Muscle of leg (tissue), 11 donors: ENCODE data around the gene TAF4. TPM values are rescaled to one million over a fixed set of nuclear protein-coding genes. Genes with fewer than 3 reads are reported as not detected.
"Not testable (repeated sequence)": the region's sequence is repeated elsewhere in the genome, so short reads cannot be mapped to it uniquely, and the experiment has no call there.

Experiments
- DNase-seq: peaks from one replicate; pipeline ENCODE4 v3.0.0; 2013
- H3K27ac ChIP-seq: one replicate; pipeline ENCODE4 v1.5.1; 2013; ENCODE audit warnings: mild to moderate bottlenecking, low read length, control low read depth
- H3K27me3 ChIP-seq: one replicate; pipeline ENCODE4 v1.6.1; 2013; ENCODE audit warnings: low read length; ENCODE audit not compliant: control insufficient read depth, insufficient read depth
- H3K36me3 ChIP-seq: one replicate; pipeline ENCODE4 v1.6.1; 2013; ENCODE audit warnings: low read length; ENCODE audit not compliant: control insufficient read depth, insufficient read depth
- H3K4me1 ChIP-seq: one replicate; pipeline ENCODE4 v1.6.1; 2013; ENCODE audit warnings: low read length; ENCODE audit not compliant: control insufficient read depth, insufficient read depth
- H3K4me3 ChIP-seq: one replicate; pipeline ENCODE4 v1.5.1; 2013; ENCODE audit warnings: low read length, control low read depth
- H3K9me3 ChIP-seq: replicated peaks from 2 replicates; pipeline ENCODE4 v1.6.1; 2013; ENCODE audit warnings: low read depth, low read length; ENCODE audit not compliant: control insufficient read depth
- WGBS: methylation state at CpG from one replicate; pipeline ENCODE4 v1.1.5; 2013; ENCODE audit warnings: missing lambda C conversion rate; ENCODE audit not compliant: insufficient coverage; 5-methylcytosine and 5-hydroxymethylcytosine counted together
- polyA plus RNA-seq, 8 donors: library from polyadenylated mRNA; unstranded; fragments of 120-200 nt; gene quantifications; one replicate each; pipeline versions ENCODE4 v1.2.1 to v1.2.3, GENCODE V29; 2013; ENCODE audit warnings: inconsistent platforms in 1 of 8, low replicate concordance in 1 of 8; ENCODE audit not compliant: insufficient read length in 8 of 8, insufficient read depth in 1 of 8
- total RNA-seq: library from RNA; stranded (reverse); fragments of 120-200 nt; gene quantifications from one replicate; pipeline ENCODE4 v1.2.4, GENCODE V29; 2013

Gene TAF4
- total and polyA plus RNA-seq, 9 donors = 5.1 to 21.5 (median 11.7) TPM

DNA sequence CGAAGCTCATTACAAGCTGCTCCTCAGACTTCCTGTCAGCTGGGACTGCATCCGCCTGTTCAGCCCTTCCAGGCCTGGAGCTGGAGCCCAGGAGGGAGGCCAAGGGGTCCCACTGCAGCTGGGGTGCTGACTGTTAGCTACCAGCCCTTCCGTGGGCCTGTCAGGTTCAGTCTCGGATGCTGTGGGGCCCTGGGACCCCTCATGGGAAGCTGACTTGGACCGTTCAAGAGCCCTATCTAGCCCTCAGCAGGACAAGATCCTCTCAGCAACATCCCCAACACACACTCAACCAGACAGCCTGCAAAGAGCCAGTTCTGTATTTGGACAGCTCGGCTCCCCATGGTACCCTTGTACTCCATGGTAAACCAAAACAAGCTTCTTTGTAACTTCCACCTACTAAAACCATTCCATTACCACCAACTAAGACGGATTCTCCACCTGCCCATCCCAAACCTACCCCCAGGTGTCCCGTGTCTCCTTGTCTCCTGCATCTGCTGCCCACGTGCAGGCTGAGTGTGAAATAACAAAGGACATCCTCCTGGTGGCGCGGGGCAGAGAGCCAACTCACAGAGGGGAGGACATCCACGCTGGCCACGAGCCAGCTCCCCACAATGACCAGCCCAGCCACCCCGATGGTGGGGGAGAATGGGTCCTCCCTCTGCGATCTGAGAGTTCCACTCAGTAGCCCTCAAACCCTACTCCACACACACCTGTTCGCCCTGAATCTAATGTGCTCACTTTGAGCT is 111.2 kb downstream of the TAF4 start:
- Histone ChIP-seq H3K9me3 (no peaks in the 10 kb centered on the region), H3K27ac (no peak overlapping the region), H3K36me3 (no peaks in the 10 kb centered on the region), H3K27me3 (peaks cover 2% of the 10 kb centered on the region), H3K4me3 (no peak overlapping the region), H3K4me1 (no peaks in the 10 kb centered on the region)
- 78% methylated on average over 13 of the region's 16 CpGs for WGBS
- DNase-seq = no peak

DNA sequence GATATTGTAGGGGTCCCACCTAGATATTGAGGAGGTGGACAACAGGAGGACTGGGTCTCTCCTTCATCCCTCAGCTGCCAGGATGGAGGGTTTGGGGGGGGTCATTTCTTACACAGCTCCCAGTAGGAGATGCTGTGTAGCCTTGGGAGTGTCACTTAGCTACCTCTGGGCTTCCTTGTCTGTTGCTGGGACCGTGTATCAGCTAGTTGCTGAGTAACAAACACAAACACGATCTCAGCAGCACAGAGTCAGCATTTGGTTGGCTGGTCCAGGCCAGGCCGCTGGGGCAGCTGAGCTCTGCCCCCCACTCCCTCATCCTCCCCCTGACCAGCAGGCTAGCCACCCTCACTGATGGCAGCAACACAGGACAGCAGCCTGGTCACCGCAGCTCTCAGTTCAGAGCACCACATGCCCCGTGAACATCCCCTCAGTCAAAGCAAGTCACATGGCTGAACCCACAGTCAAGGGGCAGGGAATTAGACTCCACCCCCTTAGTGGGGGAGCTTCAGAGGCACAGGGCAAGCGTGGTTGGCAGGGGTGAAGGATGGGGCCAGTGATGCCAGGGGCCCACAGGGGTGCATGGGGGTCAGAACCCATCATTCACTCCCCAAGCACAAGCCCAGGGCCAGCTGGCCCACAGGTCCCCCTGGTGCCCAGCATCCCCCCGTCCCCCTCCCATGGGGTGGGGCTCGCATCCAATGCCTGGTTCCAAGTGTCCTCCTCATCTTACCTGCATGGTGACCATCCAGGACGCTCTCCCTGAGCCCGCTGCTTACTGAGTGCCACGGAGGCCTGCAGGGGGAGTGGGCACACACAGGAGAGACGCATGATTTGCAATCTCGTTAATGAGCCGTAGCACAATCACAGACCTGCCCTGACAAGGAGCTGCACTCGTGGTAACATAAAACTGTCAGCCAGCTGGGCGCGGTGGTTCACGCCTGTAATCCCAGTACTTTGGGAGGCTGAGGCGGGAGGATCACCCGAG is 112.4 kb downstream of the TAF4 start:
- Histone ChIP-seq H3K4me1 (no peaks in the 10 kb centered on the region), H3K27me3 (peaks cover 2% of the 10 kb centered on the region), H3K4me3 (no peak overlapping the region), H3K9me3 (no peaks in the 10 kb centered on the region), H3K27ac (no peak overlapping the region), H3K36me3 (no peaks in the 10 kb centered on the region)
- WGBS = 75% methylated on average over 16 of the region's 20 CpGs
- DNase-seq = no peak

DNA sequence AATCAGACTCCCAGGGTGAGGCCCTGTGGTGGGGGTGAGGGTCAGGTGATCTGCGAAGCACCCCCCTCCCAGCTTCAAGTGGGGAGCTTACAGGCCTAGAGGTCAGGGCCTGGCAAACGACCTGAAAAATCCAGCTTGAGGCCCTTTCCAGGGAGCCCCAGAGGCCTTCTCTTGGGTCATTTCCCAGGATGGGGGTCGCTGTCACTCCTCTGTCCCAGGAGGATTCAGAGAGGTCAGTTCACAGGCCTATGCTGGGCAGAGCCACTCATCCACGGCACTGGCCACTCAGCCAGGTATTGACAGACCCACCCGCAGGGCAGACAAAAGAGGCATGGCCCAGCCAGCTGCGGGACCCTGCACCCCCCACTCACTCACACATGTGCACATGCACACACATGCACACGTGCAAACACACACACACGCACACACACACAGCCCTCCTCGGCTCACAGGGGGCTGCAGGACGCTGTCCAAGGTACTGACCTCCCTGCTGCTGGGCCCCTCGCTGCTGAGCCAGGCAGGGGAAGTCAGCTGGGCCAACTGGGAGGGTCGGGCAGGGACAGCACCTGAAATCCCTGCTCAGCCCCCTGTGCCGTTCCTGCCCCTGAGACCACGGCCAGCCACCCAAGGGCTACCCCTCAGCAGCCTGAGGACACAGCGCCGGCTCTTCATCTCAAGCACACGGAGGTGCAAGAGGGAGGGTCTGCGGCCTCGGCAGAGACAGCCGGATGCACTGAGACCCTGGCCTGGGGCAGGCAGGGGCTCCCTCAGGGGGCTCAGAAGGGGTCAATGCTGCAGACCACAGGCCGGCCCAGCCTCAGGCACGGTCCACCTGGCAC is 113.8 kb downstream of the TAF4 start:
- Histone ChIP-seq H3K27me3 (peaks cover 2% of the 10 kb centered on the region), H3K4me3 (no peak overlapping the region), H3K9me3 (no peaks in the 10 kb centered on the region), H3K36me3 (no peaks in the 10 kb centered on the region), H3K27ac (no peak overlapping the region), H3K4me1 (no peaks in the 10 kb centered on the region)
- WGBS = 19% methylated on average over 19 of the region's 22 CpGs
- peak; percentile 73 for DNase-seq

DNA sequence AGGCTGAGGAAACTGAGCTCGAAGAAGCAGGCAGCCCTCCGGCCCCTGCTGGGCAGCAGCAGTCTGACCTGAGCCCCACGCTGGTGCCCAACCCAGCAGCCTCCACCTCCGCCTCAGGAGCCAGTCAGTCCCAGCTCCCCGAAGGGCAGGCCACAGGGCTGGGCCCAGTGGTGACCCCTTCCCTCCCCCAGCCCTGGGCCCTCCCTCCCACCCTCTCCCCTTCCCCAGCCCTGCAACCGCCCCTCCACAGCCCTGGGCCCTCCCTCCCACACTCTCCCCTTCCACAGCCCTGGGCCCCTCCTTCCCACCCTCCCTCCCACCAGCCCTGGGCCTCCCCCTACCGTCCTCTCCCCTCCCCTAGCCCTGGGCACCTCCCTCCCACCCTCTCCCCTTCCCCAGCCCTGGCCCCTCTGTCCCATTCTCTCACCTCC is 115.0 kb downstream of the TAF4 start:
- Histone ChIP-seq H3K9me3 (no peaks in the 10 kb centered on the region), H3K4me1 (no peaks in the 10 kb centered on the region), H3K4me3 (no peak overlapping the region), H3K36me3 (no peaks in the 10 kb centered on the region), H3K27ac (no peak overlapping the region), H3K27me3 (peaks cover 2% of the 10 kb centered on the region)
- 43% methylated on average over 5 of the region's 7 CpGs for WGBS
- DNase-seq = no peak

DNA sequence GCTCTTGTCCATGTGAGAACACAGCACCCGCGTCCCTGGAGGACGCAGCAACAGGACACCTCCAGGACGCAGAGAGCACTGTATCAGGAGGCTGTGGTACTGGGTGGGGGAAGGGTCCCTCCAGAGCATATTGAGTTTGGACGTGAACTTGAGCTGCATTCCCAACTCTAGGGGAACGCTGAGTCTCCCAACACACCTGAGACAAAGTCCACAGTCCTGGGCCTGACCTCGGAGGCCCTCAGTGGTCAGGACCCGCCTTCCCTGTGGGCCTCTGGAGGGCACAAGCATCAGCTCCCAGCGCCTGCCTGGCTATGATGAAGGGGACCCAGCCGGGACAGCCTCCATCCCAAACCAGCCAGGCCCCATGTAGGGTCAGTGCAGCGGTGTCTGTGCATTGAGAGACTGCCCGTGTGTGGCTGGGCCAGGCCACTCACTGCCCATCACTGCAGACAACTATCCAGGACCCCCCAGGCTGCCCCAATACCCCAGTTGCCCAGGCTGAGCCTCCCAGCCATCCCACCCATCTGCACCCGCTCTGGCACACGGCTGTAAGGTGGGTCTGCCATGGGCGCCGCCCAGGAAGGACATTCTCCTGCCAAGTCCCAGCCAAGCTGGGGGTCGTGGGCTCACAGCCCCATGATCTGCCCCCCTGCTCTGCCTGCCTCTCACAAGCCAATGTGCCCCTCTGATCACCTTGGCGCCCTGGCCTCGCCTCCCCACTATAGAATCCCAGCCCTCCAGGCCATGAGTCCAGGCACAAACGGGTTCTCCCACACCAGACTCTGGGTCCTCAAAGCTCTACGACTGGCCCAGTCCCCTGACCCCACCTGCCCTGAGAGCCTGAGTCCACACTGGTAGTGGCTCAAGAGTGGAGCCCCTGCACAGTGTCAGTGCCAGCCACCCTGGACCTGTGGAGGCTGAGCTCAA is 115.7 kb downstream of the TAF4 start:
- Histone ChIP-seq H3K27me3 (peaks cover 2% of the 10 kb centered on the region), H3K4me3 (no peak overlapping the region), H3K36me3 (no peaks in the 10 kb centered on the region), H3K4me1 (no peaks in the 10 kb centered on the region), H3K27ac (no peak overlapping the region), H3K9me3 (no peaks in the 10 kb centered on the region)
- DNase-seq = no peak
- 75% methylated on average over 17 of the region's 21 CpGs for WGBS

DNA sequence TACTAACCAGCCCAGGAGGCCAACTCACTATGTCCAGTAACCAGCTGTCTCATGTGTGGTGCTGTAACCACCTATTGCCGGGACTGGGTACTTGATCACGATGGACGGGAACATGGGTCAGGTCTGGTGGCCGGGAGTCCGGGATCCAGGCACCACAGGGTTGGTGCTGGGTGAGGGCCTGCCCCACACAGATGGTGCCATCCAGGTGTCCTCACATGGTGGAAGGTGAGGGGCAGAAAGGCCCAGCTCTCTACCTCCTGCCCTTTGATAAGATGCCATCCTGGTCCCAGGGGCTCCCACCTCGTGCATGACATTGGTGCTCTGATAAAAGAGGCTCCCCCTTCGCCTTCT is 116.3 kb downstream of the TAF4 start:
- Histone ChIP-seq H3K36me3 (no peaks in the 10 kb centered on the region), H3K27ac (no peak overlapping the region), H3K4me1 (no peaks in the 10 kb centered on the region), H3K4me3 (no peak overlapping the region), H3K9me3 (no peaks in the 10 kb centered on the region), H3K27me3 (peaks cover 2% of the 10 kb centered on the region)
- WGBS = 75% methylated on average over 2 of the region's 7 CpGs
- DNase-seq = no peak

DNA sequence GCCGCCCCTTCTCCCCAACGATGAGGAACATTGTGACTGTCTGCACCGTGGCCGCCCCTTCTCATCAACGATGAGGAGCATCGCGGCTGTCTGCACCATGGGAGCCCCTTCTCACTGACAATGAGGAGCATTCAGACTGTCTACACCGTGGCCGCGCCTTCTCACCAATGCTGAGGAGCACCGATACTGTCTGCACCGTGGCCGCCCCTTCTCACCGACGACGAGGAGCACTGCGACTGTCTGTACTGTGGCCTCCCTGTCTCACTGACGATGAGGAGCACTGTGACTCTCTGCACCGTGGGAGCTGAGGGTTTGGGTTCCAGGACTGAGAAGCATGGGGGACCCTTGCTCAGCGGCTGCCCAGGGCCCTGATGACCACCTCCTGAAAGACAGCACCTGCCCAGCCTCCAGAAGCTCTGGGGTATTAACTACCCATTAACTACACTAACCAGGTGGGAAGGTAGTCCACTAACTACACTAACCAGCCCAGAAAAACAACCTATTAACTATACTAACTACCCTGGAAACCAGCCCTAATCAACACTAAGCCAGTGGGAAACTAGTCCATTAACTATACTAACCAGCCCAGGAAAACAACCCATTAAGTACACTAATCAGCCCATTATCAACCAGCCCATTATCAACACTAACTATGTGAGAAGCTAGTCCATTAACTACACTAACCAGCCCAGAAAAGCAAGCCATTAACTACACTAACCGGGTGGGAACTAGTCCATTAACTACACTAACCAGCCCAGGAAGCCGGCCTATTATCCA is 116.9 kb downstream of the TAF4 start:
- no peak overlapping the region for H3K4me3 ChIP-seq
- H3K36me3 ChIP-seq = no peaks in the 10 kb centered on the region
- DNase-seq = no peak
- H3K4me1 ChIP-seq = no peaks in the 10 kb centered on the region
- H3K27ac ChIP-seq = no peak overlapping the region
- H3K9me3 ChIP-seq = no peaks in the 10 kb centered on the region
- no peaks in the 10 kb centered on the region for H3K27me3 ChIP-seq
- WGBS = 89% methylated on average over 17 of the region's 22 CpGs

DNA sequence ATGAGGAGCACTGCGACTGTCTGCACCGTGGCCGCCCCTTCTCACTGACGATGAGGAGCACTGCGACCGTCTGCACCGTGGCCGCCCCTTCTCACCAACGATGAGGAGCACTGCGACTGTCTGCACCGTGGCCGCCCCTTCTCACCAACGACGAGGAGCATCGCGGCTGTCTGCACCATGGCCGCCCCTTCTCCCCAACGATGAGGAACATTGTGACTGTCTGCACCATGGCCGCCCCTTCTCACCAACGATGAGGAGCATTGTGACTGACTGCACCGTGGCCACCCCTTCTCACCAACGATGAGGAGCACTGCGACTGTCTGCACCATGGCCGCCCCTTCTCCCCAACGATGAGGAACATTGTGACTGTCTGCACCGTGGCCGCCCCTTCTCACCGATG is 117.6 kb downstream of the TAF4 start:
- H3K27me3 ChIP-seq, H3K36me3 ChIP-seq, H3K9me3 ChIP-seq, H3K4me1 ChIP-seq, H3K27ac ChIP-seq, H3K4me3 ChIP-seq, DNase-seq: not testable (repeated sequence)
- WGBS = 91% methylated on average over 12 of the region's 28 CpGs

DNA sequence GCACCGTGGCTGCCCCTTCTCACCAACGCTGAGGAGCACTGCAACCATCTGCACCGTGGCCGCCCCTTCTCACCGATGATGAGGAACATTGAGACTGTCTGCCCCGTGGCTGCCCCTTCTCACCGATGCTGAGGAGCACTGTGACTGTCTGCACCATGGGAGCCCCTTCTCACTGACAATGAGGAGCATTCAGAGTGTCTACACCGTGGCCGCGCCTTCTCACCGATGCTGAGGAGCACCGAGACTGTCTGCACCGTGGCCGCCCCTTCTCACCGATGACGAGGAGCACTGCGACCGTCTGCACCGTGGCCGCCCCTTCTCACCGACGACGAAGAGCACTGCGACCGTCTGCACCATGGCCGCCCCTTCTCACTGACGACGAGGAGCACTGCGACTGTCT is 120.2 kb downstream of the TAF4 start:
- H3K4me1 ChIP-seq, H3K27me3 ChIP-seq, DNase-seq, H3K4me3 ChIP-seq, H3K9me3 ChIP-seq, H3K36me3 ChIP-seq, H3K27ac ChIP-seq: not testable (repeated sequence)
- WGBS = 98% methylated on average over 5 of the region's 29 CpGs
